ENCODE measurements around the gene RPAP3.

DNA sequence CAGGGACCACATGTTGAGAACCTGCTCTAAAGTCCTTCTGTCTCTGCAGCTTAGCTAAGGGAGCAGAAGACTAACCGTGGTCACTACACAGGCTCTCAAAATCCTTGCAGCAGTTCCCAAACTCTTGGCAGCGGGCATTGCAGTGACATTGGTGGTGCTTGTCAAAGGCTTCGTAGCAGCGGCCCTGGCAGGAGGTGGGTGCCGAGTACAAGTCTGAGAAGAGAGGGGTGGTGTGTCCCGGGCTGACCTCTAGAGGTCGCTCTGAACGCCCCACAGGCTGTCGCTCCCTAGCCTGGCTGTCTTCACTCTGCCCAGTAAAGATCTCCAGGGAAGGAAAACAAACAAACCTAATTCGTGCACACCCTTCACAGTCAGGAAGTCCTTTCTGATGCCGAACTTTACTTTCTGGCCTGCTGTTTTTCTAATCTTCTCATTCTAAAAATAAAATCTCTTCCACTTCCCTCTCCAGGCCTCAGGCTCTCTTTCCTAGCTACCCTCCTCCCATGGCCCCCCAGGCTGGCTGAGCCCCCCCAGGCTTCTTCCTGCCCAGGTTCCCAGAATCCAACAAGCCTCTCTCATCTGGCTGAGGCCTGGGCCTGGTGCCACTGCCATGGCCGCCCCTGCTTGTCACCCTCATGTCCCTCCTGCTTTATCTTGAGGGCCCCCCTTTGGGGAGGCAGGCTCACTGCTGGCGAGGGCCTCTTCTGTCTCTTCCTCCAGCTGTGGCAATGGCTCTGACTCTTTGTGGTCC, 11.8 kb upstream of the RPAP3 start:
- TF ChIP-seq POLR2A (IDR thresholded peaks at IDR 0.05) (no peak), EP300 (IDR thresholded peaks at IDR 0.05) (no peak)
- TF ChIP-seq, protein P1, sequence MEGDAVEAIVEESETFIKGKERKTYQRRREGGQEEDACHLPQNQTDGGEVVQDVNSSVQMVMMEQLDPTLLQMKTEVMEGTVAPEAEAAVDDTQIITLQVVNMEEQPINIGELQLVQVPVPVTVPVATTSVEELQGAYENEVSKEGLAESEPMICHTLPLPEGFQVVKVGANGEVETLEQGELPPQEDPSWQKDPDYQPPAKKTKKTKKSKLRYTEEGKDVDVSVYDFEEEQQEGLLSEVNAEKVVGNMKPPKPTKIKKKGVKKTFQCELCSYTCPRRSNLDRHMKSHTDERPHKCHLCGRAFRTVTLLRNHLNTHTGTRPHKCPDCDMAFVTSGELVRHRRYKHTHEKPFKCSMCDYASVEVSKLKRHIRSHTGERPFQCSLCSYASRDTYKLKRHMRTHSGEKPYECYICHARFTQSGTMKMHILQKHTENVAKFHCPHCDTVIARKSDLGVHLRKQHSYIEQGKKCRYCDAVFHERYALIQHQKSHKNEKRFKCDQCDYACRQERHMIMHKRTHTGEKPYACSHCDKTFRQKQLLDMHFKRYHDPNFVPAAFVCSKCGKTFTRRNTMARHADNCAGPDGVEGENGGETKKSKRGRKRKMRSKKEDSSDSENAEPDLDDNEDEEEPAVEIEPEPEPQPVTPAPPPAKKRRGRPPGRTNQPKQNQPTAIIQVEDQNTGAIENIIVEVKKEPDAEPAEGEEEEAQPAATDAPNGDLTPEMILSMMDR (IDR thresholded peaks at IDR 0.05) = peak; percentile 24 to 54 (median 39)

Measured in ovary (tissue), 3 donors.